ENCODE results near the gene MAP6D1.

Gene MAP6D1

DNA sequence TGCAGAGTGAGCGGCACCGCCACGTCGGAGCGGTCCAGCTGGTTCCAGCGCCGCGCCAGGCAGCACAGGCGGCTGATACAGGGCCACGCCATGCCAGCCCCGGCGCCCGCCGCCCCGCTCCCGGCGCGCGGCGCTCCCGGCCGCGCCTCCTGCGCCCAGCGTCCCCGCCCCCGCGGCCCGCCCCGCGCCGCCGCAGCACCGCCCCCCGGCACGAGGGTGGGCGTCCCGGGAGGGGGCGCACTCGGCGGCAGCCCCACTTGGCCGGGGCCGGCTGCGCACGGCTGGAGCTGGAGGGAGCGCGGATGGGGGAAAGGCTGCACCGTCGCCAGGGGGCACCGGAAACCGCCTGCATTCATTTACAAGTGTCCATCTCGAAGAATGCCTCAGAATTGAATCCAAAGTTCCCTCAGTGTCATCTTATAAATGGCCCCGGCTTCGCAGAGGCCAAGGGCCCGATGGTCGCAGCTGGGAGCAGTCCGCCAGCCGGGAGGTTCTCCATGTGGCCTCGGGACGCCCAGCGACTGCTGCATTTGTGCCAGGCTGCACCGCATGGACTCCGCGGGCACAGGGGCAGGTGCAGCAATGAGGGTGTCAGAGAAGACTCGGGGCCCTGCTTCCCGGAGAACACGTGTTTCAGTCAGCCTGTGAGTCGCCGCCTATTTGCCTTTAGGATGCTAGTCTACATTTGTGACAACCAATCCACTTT lies at the start of gene MAP6D1:
Gene MAP6D1, minus strand, starts transcription at position 122 of the 706 bp plus-strand sequence. Its CDS starts 30 bp downstream, at position 92.
- TF ChIP-seq, protein P1, sequence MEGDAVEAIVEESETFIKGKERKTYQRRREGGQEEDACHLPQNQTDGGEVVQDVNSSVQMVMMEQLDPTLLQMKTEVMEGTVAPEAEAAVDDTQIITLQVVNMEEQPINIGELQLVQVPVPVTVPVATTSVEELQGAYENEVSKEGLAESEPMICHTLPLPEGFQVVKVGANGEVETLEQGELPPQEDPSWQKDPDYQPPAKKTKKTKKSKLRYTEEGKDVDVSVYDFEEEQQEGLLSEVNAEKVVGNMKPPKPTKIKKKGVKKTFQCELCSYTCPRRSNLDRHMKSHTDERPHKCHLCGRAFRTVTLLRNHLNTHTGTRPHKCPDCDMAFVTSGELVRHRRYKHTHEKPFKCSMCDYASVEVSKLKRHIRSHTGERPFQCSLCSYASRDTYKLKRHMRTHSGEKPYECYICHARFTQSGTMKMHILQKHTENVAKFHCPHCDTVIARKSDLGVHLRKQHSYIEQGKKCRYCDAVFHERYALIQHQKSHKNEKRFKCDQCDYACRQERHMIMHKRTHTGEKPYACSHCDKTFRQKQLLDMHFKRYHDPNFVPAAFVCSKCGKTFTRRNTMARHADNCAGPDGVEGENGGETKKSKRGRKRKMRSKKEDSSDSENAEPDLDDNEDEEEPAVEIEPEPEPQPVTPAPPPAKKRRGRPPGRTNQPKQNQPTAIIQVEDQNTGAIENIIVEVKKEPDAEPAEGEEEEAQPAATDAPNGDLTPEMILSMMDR (IDR thresholded peaks at IDR 0.05; ENCODE audit: control extremely low read depth, extremely low read depth, low read depth, missing control alignments) = peak; percentile 29
- CTCF ChIA-PET = interaction anchor here (0.9 to 2.7 kb wide), 5 partner anchors 11 to 61 kb away, joined by 3 to 11 read pairs (median 3); partner anchors contain the start of gene PARL
- POLR2A ChIA-PET = no interaction called here
- peak; percentile 73 for DNase-seq (ENCODE audit: extremely low spot score)

DNA sequence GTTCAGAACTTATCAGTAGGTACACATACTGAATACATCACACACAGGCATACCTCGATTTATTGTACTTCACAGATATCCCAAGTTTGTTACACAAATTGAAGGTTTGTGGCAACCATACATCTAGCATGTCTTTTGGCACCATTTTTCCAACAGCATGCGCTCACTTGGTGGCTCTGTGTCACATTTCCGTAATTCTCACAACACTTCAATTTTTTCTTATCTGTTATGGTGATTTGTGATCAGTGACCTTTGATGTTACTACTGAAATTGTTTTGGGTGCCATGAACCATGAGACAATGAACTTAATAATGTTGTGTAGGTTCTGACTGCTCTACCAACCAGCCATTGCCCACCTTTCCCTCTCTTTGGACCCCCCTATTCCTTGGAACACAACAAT lies 48.5 kb upstream of the MAP6D1 start:
- TF ChIP-seq, protein P1 (IDR thresholded peaks at IDR 0.05; ENCODE audit: control extremely low read depth, extremely low read depth, low read depth, missing control alignments) = no peak
- ChIA-PET POLR2A (no interaction called here), CTCF (interaction anchor here (6.1 kb wide), 1 partner anchor 11 kb away, joined by 42 read pairs; the partner anchor contains the start of gene PARL)
- no peak for DNase-seq (ENCODE audit: extremely low spot score)

DNA sequence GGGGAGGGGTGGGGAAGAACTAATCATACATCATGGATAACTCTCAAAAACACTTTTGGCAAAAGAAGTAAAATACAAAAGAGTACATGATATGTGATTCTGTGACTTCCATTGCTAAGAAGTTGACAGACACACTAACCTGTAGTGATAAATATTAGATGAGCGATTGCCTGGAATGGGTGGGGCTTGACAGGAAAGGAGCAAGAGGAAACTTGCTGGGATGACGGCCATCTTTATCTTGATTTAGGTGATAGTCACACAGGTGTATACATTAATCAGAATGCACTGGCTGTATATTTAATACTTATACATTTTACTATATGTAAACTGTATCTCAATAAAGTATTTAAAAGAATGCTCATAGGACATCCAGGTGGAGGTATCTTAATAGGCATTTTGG lies 46.2 kb upstream of the MAP6D1 start:
- DNase-seq (ENCODE audit: extremely low spot score) = no peak
- POLR2A ChIA-PET = interaction anchor here (0.6 kb wide), 1 partner anchor 92 kb away, joined by 3 read pairs; no protein-coding TSS in a partner anchor
- CTCF ChIA-PET = interaction anchor here (1.5 to 6.1 kb wide), 3 partner anchors 13 to 104 kb away, joined by 3 to 42 read pairs (median 16); partner anchors contain the start of gene PARL
- TF ChIP-seq, protein P1 (IDR thresholded peaks at IDR 0.05; ENCODE audit: control extremely low read depth, extremely low read depth, low read depth, missing control alignments) = no peak

DNA sequence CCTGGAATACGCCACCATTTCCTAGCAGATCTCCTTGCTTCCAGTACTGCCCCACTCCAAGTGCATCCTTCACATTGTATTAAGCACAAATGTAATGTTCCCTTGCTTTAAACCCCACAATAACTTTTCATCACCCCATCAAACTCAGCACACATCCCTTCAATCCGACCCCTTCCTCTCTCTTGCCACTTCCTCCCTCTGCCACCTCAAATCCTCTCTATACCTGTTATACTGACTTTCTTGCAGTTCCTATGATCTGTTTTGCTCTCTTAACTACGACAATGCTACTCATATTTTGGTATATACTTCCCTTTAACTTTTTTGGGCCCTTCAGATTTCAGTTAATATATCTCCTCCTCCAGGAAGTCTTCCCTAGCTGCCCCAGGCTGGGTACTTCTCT lies 45.2 kb upstream of the MAP6D1 start:
- CTCF ChIA-PET = interaction anchor here (1.5 to 3.8 kb wide), 2 partner anchors 14 to 103 kb away, joined by 3 to 16 read pairs; partner anchors contain the start of gene PARL
- POLR2A ChIA-PET = no interaction called here
- no peak for DNase-seq (ENCODE audit: extremely low spot score)
- TF ChIP-seq, protein P1 (IDR thresholded peaks at IDR 0.05; ENCODE audit: control extremely low read depth, extremely low read depth, low read depth, missing control alignments) = no peak

DNA sequence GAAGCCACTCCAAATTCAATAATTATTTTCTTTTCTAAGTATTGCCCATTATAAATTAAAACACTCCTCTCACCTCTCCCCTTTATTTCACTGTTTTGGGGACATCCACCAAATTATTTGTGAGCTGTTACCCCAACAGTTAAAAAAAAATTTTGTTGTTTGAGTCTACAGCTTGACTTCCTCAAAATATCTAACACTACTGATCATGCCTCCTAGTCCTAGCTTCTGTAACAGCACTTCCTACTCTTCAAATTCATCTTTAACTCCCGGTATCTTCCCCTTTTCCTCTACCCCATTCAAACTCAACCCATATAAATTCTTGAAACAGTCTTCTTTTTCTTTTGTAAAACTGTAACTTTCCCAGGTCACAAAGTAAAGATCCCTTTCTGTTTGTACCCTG lies 43.4 kb upstream of the MAP6D1 start:
- TF ChIP-seq, protein P1 (IDR thresholded peaks at IDR 0.05; ENCODE audit: control extremely low read depth, extremely low read depth, low read depth, missing control alignments) = no peak
- DNase-seq (ENCODE audit: extremely low spot score) = no peak
- ChIA-PET POLR2A (no interaction called here), CTCF (interaction anchor here (1.0 to 3.8 kb wide), 4 partner anchors 9 to 20 kb away, joined by 3 to 16 read pairs (median 4); partner anchors contain the start of gene PARL)

DNA sequence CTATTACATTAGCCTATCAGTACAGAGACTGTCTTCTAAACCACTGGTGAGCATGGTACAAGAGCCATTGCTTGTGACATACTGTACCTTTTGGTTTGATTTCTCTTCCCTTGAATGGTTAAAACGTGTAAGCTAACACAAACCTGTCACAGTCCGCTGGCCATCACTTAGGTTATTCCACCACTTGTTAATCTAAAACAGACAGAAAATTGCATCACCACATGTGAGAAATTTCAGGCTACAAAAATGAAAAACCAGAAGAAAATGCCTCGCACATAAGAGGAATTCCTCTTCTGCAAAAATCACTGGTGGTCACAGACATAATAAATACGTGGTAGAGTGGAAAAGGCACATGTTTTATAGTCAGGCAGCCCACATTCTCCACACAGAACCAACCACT lies 37.2 kb upstream of the MAP6D1 start:
- ChIA-PET POLR2A (no interaction called here), CTCF (interaction anchor here (1.1 kb wide), 1 partner anchor 33 kb away, joined by 3 read pairs; no protein-coding TSS in a partner anchor)
- TF ChIP-seq, protein P1 (IDR thresholded peaks at IDR 0.05; ENCODE audit: control extremely low read depth, extremely low read depth, low read depth, missing control alignments) = no peak
- DNase-seq (ENCODE audit: extremely low spot score) = no peak

Measured in GM10248 (cell line).